Upper lobe of right lung (tissue), 1 donor: ENCODE results near the gene ZBP1. TPM values are rescaled to one million over a fixed set of nuclear protein-coding genes. Genes with fewer than 3 reads are reported as not detected.

Source experiments
- ATAC-seq: fragments of 200-7000 bp; cut with Tn5 transposase; one replicate; pipeline ENCODE4 v1.9.1; 2020; ENCODE audit warnings: mild to moderate bottlenecking, moderate library complexity
- DNase-seq: peaks from one replicate; pipeline ENCODE4 v3.0.0-alpha.2; 2020
- H3K27ac ChIP-seq: fragments of 200-600 bp; one replicate; pipeline ENCODE4 v1.8.0; 2022
- H3K27me3 ChIP-seq: fragments of 200-600 bp; one replicate; pipeline ENCODE4 v1.8.0; 2022; ENCODE audit warnings: mild to moderate bottlenecking
- H3K36me3 ChIP-seq: fragments of 200-600 bp; one replicate; pipeline ENCODE4 v1.8.0; 2022
- H3K4me1 ChIP-seq: fragments of 200-600 bp; one replicate; pipeline ENCODE4 v1.8.0; 2022
- H3K4me3 ChIP-seq: fragments of 200-600 bp; one replicate; pipeline ENCODE4 v1.8.0; 2022; ENCODE audit warnings: mild to moderate bottlenecking
- H3K9me3 ChIP-seq: fragments of 200-600 bp; one replicate; pipeline ENCODE4 v1.8.0; 2022
- CTCF ChIP-seq: fragments of 200-600 bp; IDR thresholded peaks from one replicate; pipeline ENCODE4 v1.8.0; 2022; ENCODE audit warnings: antibody characterized with exemption
- intact Hi-C: fragments of 100-400 bp; cut with DNase I; formaldehyde crosslinking; loops from one replicate; pipeline ENCODE4 v1.11.0; 2022
- total RNA-seq: library from RNA; stranded (reverse); fragmentation: NEBNext Ultra II Directional; extraction: Animal tissue kit (Norgen Biotek cat#: 25700); gene quantifications from one replicate; pipeline ENCODE4 v1.2.1, GENCODE V29; 2021
- donor health status: DM: no; HTN: yes; CAD: no; lungs with severe emphysema.

Gene ZBP1
- total RNA-seq, 1 donor from 2014 or later = 2.7 TPM

GRCh38 chr20:57563522-57563921 lies 56.7 kb downstream of the ZBP1 start:
- H3K27ac ChIP-seq = no peak overlapping the region
- no peaks in the 10 kb centered on the region for H3K36me3 ChIP-seq

DNA sequence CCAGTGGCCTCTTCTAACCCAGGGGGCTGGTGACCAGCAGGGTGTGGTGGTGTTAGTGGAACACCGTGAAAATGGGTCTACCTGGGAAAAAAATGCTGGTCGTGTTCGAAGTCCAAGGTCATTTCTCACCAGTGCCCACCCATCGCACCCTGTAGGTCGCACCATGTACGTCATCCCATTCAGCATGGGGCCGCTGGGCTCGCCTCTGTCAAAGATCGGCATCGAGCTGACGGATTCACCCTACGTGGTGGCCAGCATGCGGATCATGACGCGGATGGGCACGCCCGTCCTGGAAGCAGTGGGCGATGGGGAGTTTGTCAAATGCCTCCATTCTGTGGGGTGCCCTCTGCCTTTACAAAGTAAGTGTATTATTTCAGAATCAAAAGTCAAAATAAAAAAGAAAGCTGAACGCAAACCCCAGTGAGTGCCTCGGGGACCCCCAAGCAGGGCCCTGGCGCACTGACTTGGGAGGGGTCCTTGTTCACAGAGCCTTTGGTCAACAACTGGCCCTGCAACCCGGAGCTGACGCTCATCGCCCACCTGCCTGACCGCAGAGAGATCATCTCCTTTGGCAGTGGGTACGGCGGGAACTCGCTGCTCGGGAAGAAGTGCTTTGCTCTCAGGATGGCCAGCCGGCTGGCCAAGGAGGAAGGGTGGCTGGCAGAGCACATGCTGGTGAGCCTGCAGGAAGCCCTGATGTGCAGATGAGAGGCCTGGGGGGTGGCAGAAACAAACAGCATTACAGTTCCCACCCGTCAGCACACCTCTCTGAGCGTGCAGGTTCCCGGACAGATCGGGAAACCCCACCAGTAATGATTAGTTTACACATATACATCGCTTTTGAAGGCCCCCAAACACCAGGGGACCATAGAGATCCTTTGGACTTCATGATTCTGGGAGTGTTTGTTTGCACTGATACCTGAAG lies 57.4 kb downstream of the ZBP1 start:
- no peak for ATAC-seq
- H3K4me3 ChIP-seq = no peak overlapping the region

More at GRCh38 chr20:57563522-57563921, 56.7 kb downstream of the ZBP1 start:
- no peaks in the 10 kb centered on the region for H3K4me1 ChIP-seq
- H3K9me3 ChIP-seq = no peaks in the 10 kb centered on the region
- ATAC-seq (no peak), DNase-seq (no peak)
- intact Hi-C loops = no loop called here
- TF ChIP-seq CTCF = no peak
- H3K4me3 ChIP-seq = no peak overlapping the region
- H3K27me3 ChIP-seq = peaks cover 10% of the 10 kb centered on the region

DNA sequence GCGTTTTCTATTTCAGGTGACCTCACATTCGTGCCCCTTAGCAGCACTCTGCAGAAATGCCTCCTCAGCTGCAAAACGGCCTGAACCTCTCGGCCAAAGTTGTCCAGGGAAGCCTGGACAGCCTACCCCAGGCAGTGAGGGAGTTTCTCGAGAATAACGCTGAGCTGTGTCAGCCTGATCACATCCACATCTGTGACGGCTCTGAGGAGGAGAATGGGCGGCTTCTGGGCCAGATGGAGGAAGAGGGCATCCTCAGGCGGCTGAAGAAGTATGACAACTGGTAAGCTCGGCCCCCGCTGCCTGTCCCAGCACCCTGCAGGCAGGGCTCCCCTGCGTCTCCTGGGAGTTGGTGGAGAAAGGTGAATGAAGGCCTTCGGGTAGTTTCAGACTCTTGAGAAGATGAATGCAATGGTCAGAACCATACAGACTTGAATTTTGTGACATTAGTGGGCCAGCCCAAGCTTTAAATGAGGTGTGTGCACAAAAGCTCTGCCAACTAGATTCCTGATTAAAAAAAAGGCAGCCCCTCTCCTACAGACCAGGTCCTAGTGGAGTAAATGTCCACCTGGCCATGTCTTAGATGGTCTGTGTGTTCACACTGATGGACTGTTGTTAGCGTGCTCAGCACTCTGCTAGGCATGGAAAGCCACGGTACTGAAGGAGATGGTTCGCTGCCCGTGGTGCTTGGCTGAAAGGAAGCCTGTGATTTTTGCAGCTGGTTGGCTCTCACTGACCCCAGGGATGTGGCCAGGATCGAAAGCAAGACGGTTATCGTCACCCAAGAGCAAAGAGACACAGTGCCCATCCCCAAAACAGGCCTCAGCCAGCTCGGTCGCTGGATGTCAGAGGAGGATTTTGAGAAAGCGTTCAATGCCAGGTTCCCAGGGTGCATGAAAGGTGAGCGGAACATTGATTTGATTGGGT lies 58.6 kb downstream of the ZBP1 start:
- no peak for ATAC-seq
- Histone ChIP-seq H3K4me1 (no peaks in the 10 kb centered on the region), H3K27me3 (peaks cover 18% of the 10 kb centered on the region), H3K36me3 (no peaks in the 10 kb centered on the region), H3K4me3 (no peak overlapping the region), H3K9me3 (no peaks in the 10 kb centered on the region), H3K27ac (no peak overlapping the region)
- TF ChIP-seq CTCF = no peak
- intact Hi-C loops = no loop called here
- DNase-seq = no peak

More for the DNA sequence above, 57.4 kb downstream of the ZBP1 start:
- intact Hi-C loops = no loop called here
- Histone ChIP-seq H3K27ac (no peak overlapping the region), H3K27me3 (peaks cover 13% of the 10 kb centered on the region), H3K36me3 (no peaks in the 10 kb centered on the region), H3K9me3 (no peaks in the 10 kb centered on the region), H3K4me1 (no peaks in the 10 kb centered on the region)
- TF ChIP-seq CTCF = no peak
- DNase-seq = no peak

GRCh38 chr20:57560554-57561355 lies 59.5 kb downstream of the ZBP1 start, which contains the start of gene PCK1:
PCK1 (plus strand) TSS chr20:57561110; CDS start chr20:57561412, 302 bp downstream.
- no peak within 1 kb of the TSS for H3K4me3 ChIP-seq
- H3K9me3 ChIP-seq = no peaks in the 10 kb centered on the region
- no peaks in the 10 kb centered on the region for H3K4me1 ChIP-seq
- no peaks in the 10 kb centered on the region for H3K36me3 ChIP-seq
- intact Hi-C loops = no loop called here
- peaks cover 18% of the 10 kb centered on the region for H3K27me3 ChIP-seq
- DNase-seq = no peak
- ATAC-seq = no peak
- no peak for TF ChIP-seq CTCF
- H3K27ac ChIP-seq = no peak within 1 kb of the TSS
